IMR-90 (cell line): ENCODE data around the gene RMDN3. TPM values are rescaled to one million over a fixed set of nuclear protein-coding genes. Genes with fewer than 3 reads are reported as not detected.

Experiments
- ATAC-seq: fragments of 200-7000 bp; cut with Tn5 transposase; 2 replicates; pipeline ENCODE4 v1.9.1; 2020; ENCODE audit warnings: low read depth, mild to moderate bottlenecking, moderate library complexity
- BruUV-seq: library from RNA; stranded (reverse); fragments of 400-500 nt; replicated peaks from 2 replicates; lab custom pipeline; 2021; lab: Mats Ljungman, UMichigan
- CTCF ChIA-PET: fragments of 300-600 bp; formaldehyde crosslinking; extraction: SDS; loops from one replicate; lab custom pipeline; 2021; ENCODE audit warnings: antibody characterized with exemption; lab: Yijun Ruan, JAX
- POLR2A ChIA-PET: fragments of 300-600 bp; sonication (Branson Sonifier 250); formaldehyde crosslinking; loops from one replicate; lab custom pipeline; 2022; ENCODE audit warnings: antibody characterized with exemption; ENCODE audit not compliant: unreplicated experiment; lab: Charles Lee
- DNase-seq: peaks from one replicate; pipeline ENCODE4 v3.0.0; 2013
- H2AFZ ChIP-seq: replicated peaks from 2 replicates; pipeline ENCODE3; 2013; ENCODE audit warnings: low read length, mild to moderate bottlenecking; ENCODE audit not compliant: poor library complexity
- H2AK5ac ChIP-seq: 2 replicates; pipeline ENCODE4 v1.6.1; 2013; ENCODE audit warnings: low read depth, low read length, inconsistent platforms
- H2AK9ac ChIP-seq: replicated peaks from 2 replicates; pipeline ENCODE3; 2013; ENCODE audit warnings: mild to moderate bottlenecking, low read depth, low read length, moderate library complexity; ENCODE audit not compliant: poor library complexity
- H2BK120ac ChIP-seq: 2 replicates; pipeline ENCODE4 v1.6.1; 2013; ENCODE audit warnings: low read depth, low read length, inconsistent platforms
- H2BK15ac ChIP-seq: 3 replicates; pipeline ENCODE4 v1.6.1; 2013; ENCODE audit warnings: low read depth, low read length, inconsistent platforms
- H2BK20ac ChIP-seq: 2 replicates; pipeline ENCODE4 v1.6.1; 2013; ENCODE audit warnings: low read depth, mild to moderate bottlenecking, inconsistent platforms, low read length, moderate library complexity
- H2BK5ac ChIP-seq: 2 replicates; pipeline ENCODE4 v1.6.1; 2013; ENCODE audit warnings: mild to moderate bottlenecking, low read depth, low read length, inconsistent platforms; ENCODE audit not compliant: poor library complexity, severe bottlenecking
- H3K14ac ChIP-seq: replicated peaks from 2 replicates; pipeline ENCODE4 v1.6.1; 2013; ENCODE audit warnings: low read depth, low read length, inconsistent platforms
- H3K18ac ChIP-seq: 2 replicates; pipeline ENCODE4 v1.6.1; 2013; ENCODE audit warnings: low read depth, low read length, control low read depth
- H3K23ac ChIP-seq: 2 replicates; pipeline ENCODE4 v1.6.1; 2013; ENCODE audit warnings: low read depth, low read length, inconsistent platforms
- H3K27ac ChIP-seq: 2 replicates; pipeline ENCODE4 v1.5.1; 2013; ENCODE audit warnings: mild to moderate bottlenecking, control low read depth, low read length; ENCODE audit not compliant: insufficient read depth
- H3K27me3 ChIP-seq: 2 replicates; pipeline ENCODE4 v1.6.1; 2013; ENCODE audit warnings: low read length; ENCODE audit not compliant: control insufficient read depth, insufficient read depth
- H3K36me3 ChIP-seq: 2 replicates; pipeline ENCODE4 v1.6.1; 2013; ENCODE audit warnings: low read length, mixed read lengths; ENCODE audit not compliant: control insufficient read depth, insufficient read depth
- H3K4ac ChIP-seq: 2 replicates; pipeline ENCODE4 v1.6.1; 2013; ENCODE audit warnings: low read depth, low read length, inconsistent platforms
- H3K4me1 ChIP-seq: 2 replicates; pipeline ENCODE4 v1.6.1; 2013; ENCODE audit warnings: low read length, mixed read lengths; ENCODE audit not compliant: control insufficient read depth, insufficient read depth
- H3K4me2 ChIP-seq: 2 replicates; pipeline ENCODE4 v1.6.1; 2013; ENCODE audit warnings: low read depth, mild to moderate bottlenecking, control low read depth, low read length, moderate library complexity
- H3K4me3 ChIP-seq: 2 replicates; pipeline ENCODE4 v1.5.1; 2013; ENCODE audit warnings: low read depth, mild to moderate bottlenecking, control low read depth, low read length, moderate library complexity; ENCODE audit not compliant: insufficient read depth
- H3K56ac ChIP-seq: 2 replicates; pipeline ENCODE4 v1.6.1; 2013; ENCODE audit warnings: low read length, inconsistent platforms; ENCODE audit not compliant: insufficient read depth; ENCODE audit errors: extremely low read depth
- H3K79me1 ChIP-seq, 2 experiments: 2 replicates each; pipeline ENCODE4 v1.6.1; 2013; ENCODE audit warnings: low read length in 2 of 2, inconsistent platforms in 1 of 2, low read depth in 1 of 2
- H3K9ac ChIP-seq: 2 replicates; pipeline ENCODE4 v1.6.1; 2013; ENCODE audit warnings: low read depth, low read length, control low read depth
- H3K9me1 ChIP-seq: 2 replicates; pipeline ENCODE4 v1.6.1; 2013; ENCODE audit warnings: low read length, inconsistent platforms; ENCODE audit not compliant: insufficient read depth
- H3K9me3 ChIP-seq: 2 replicates; pipeline ENCODE4 v1.6.1; 2013; ENCODE audit warnings: low read length; ENCODE audit not compliant: control insufficient read depth, insufficient read depth
- H4K20me1 ChIP-seq: 2 replicates; pipeline ENCODE4 v1.6.1; 2013; ENCODE audit warnings: low read length, inconsistent platforms; ENCODE audit not compliant: insufficient read depth
- H4K5ac ChIP-seq: 2 replicates; pipeline ENCODE4 v1.6.1; 2013; ENCODE audit warnings: mild to moderate bottlenecking, low read depth, low read length, control low read depth
- H4K8ac ChIP-seq, 2 experiments: 2 replicates each; pipeline ENCODE4 v1.6.1; 2013; ENCODE audit warnings: low read depth in 2 of 2, low read length in 2 of 2, control low read depth in 1 of 2, inconsistent platforms in 1 of 2
- H4K91ac ChIP-seq: 2 replicates; pipeline ENCODE4 v1.6.1; 2013; ENCODE audit warnings: low read depth, low read length, inconsistent platforms; ENCODE audit not compliant: insufficient read depth
- CHD1 ChIP-seq: IDR thresholded peaks from 2 replicates; pipeline ENCODE4 v1.6.1; 2012; ENCODE audit warnings: low read depth, low read length, improper control_type of control experiment
- CTCF ChIP-seq: conservative IDR thresholded peaks from 2 replicates; pipeline ENCODE4 v1.5.1; 2012; ENCODE audit warnings: mild to moderate bottlenecking, low read depth, low read length, improper control_type of control experiment
- MAZ ChIP-seq: IDR thresholded peaks from 2 replicates; pipeline ENCODE4 v1.6.1; 2012; ENCODE audit warnings: low read depth, mild to moderate bottlenecking, low read length, improper control_type of control experiment, moderate library complexity, borderline replicate concordance
- POLR2A ChIP-seq: IDR thresholded peaks from 2 replicates; pipeline ENCODE4 v1.6.1; 2012; ENCODE audit warnings: mild to moderate bottlenecking, low read depth, low read length
- RCOR1 ChIP-seq: IDR thresholded peaks from 2 replicates; pipeline ENCODE4 v1.6.1; 2012; ENCODE audit warnings: mild to moderate bottlenecking, low read length, improper control_type of control experiment; ENCODE audit not compliant: insufficient replicate concordance
- WGBS, 2 experiments: methylation state at CpG; one replicate each; pipeline versions ENCODE4 v1.1.5 to v1.1.7; 2013; ENCODE audit warnings: missing lambda C conversion rate in 2 of 2; ENCODE audit not compliant: insufficient read length in 1 of 2; ENCODE audit errors: extremely low coverage in 2 of 2; 5-methylcytosine and 5-hydroxymethylcytosine counted together
- dilution Hi-C: fragments of 300-500 bp; cut with HindIII; formaldehyde crosslinking; loops from one replicate; pipeline ENCODE4 v1.14.3; 2018; ENCODE audit warnings: low sequenced_read_pairs; ENCODE audit not compliant: unreplicated experiment
- in situ Hi-C: fragments of 300-500 bp; cut with MboI; formaldehyde crosslinking; loops from 3 replicates; pipeline ENCODE4 v1.14.3; 2019; ENCODE audit warnings: low sequenced_read_pairs, inconsistent platforms, mixed read lengths
- intact Hi-C: fragments of 100-400 bp; cut with micrococcal nuclease; formaldehyde crosslinking; loops from 2 replicates; pipeline ENCODE4 v1.10.0; 2022
- polyA plus RNA-seq, 3 experiments: library from polyadenylated mRNA; depleted of rRNA; stranded (reverse); fragments of >200 nt; gene quantifications; 2 replicates each; pipeline ENCODE4 v1.2.3, GENCODE V29; 2012; ENCODE audit warnings: low replicate concordance in 1 of 3
- total RNA-seq: library from RNA; depleted of rRNA; stranded (reverse); fragments of >200 nt; gene quantifications from 2 replicates; pipeline ENCODE4 v1.2.3, GENCODE V29; 2012

RMDN3 gene
- total and polyA plus RNA-seq, 2 of the 4 experiments (the other 2 are of a cell fraction), result 14.7 to 25.7 TPM

GRCh38 chr15:40736575-40736974 lies 18.5 kb downstream of the RMDN3 start:
- no peak for ATAC-seq
- Histone ChIP-seq H2BK15ac (no peak overlapping the region), H4K8ac (no peak overlapping the region), H3K23ac (no peak overlapping the region), H2AK9ac (no peak overlapping the region), H2BK20ac (no peak overlapping the region), H3K4me2 (no peak overlapping the region), H3K9me1 (no peaks in the 10 kb centered on the region), H4K91ac (no peak overlapping the region), H3K4me1 (peaks cover 1% of the 10 kb centered on the region; the same call in 1 of the 2 replicates), H3K9me3 (no peaks in the 10 kb centered on the region), H3K27ac (no peak overlapping the region), H4K20me1 (no peaks in the 10 kb centered on the region), H3K9ac (no peak overlapping the region), H2AFZ (no peak overlapping the region), H3K4me3 (no peak overlapping the region), H2BK5ac (no peak overlapping the region), H3K4ac (no peak overlapping the region), H3K36me3 (peaks cover 27% of the 10 kb centered on the region), H3K79me1 (peaks cover 0 to 4% of the 10 kb centered on the region in 2 experiments; a peak in 3 of 4 replicates), H3K18ac (no peak overlapping the region), H2AK5ac (no peak overlapping the region), H3K27me3 (no peaks in the 10 kb centered on the region), H3K14ac (no peak overlapping the region), H3K56ac (no peak overlapping the region), H4K5ac (no peak overlapping the region), H2BK120ac (no peak overlapping the region)
- no CpG with 5 or more reads among the region's 4 CpGs for WGBS, 2 experiments
- intact Hi-C loops (no loop called here), dilution Hi-C loops (no loop called here), in situ Hi-C loops (no loop called here)
- no peak for DNase-seq
- CTCF ChIA-PET, result no interaction called here
- TF ChIP-seq POLR2A, result no peak
- no peak for TF ChIP-seq CTCF
- TF ChIP-seq CHD1, result no peak
- no peak for TF ChIP-seq RCOR1
- TF ChIP-seq MAZ, result no peak
- no TSS peak for BruUV-seq
- POLR2A ChIA-PET, result interaction anchor here (0.5 kb wide), 1 partner anchor 24 kb away, joined by 3 read pairs; no protein-coding TSS in a partner anchor
